ENCODE measurements around the gene BOC.

GRCh38 chr3:113277941-113278598, 66.7 kb downstream of the BOC start:
- TF ChIP-seq CTCF (conservative IDR thresholded peaks at IDR 0.05 in 1 of 2, IDR thresholded peaks at IDR 0.05 in 1 of 2; ENCODE audit: low read depth in 1 of 2, low read length in 2 of 2) (no peak), EZH2 (IDR thresholded peaks at IDR 0.05; ENCODE audit: low read length, missing control alignments) (no peak)

Data from fibroblast of lung (primary cell).